Measurements from ENCODE around the gene NIPSNAP3A. TPM values are rescaled to one million over a fixed set of nuclear protein-coding genes. Genes with fewer than 3 reads are reported as not detected.
A peak's percentile ranks its signal among the peaks of the same experiment; 100 is the strongest.

The NIPSNAP3A gene
- total RNA-seq, 2 donors from 2014 or later: 8.3 to 20.6 TPM

DNA sequence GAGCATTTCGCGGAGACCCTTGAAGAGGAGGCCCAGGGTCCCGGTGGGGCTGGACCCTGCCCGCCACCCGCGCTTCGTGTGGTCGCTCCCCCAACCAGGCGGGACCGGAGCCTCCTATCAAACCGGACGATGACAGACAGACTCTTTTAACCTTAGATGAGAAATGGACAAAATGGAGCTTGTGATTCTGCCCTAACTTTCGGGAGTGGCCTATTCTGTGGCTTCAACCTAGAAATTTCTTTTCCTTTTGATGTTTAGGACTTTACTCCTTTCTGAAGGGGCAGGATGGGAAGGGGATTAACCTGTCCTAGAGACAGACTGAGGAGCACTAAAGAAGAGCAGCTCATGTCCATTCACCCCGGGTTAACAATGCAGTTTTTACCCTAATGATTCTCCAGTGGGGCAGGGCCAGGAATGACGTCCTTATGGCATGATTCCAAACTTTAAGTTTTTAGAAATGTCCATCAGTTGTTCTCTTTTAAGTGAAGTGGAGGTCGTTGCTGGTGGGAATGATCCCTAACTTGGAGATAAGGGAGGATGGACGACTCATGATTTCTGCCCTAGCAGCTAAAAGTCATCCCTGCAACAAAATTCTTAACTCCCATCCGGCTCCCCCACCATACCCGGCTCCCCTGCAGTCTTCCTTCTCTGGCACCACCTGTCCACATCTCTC lies 1.0 kb downstream of the NIPSNAP3A start:
- peaks cover 0 to 11% of the 10 kb centered on the region in 2 donors for H3K4me1 ChIP-seq
- DNase-seq (ENCODE audit: low spot score): no peak
- H3K27ac ChIP-seq: peak overlapping the region; percentile 94 to 96
- peaks cover 13% of the 10 kb centered on the region for H3K36me3 ChIP-seq
- no peaks in the 10 kb centered on the region for H3K27me3 ChIP-seq
- no peaks in the 10 kb centered on the region for H3K9me3 ChIP-seq
- H3K4me3 ChIP-seq: peak overlapping the region; percentile 80 to 93
- TF ChIP-seq, protein P1, sequence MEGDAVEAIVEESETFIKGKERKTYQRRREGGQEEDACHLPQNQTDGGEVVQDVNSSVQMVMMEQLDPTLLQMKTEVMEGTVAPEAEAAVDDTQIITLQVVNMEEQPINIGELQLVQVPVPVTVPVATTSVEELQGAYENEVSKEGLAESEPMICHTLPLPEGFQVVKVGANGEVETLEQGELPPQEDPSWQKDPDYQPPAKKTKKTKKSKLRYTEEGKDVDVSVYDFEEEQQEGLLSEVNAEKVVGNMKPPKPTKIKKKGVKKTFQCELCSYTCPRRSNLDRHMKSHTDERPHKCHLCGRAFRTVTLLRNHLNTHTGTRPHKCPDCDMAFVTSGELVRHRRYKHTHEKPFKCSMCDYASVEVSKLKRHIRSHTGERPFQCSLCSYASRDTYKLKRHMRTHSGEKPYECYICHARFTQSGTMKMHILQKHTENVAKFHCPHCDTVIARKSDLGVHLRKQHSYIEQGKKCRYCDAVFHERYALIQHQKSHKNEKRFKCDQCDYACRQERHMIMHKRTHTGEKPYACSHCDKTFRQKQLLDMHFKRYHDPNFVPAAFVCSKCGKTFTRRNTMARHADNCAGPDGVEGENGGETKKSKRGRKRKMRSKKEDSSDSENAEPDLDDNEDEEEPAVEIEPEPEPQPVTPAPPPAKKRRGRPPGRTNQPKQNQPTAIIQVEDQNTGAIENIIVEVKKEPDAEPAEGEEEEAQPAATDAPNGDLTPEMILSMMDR (IDR thresholded peaks at IDR 0.05): no peak

DNA sequence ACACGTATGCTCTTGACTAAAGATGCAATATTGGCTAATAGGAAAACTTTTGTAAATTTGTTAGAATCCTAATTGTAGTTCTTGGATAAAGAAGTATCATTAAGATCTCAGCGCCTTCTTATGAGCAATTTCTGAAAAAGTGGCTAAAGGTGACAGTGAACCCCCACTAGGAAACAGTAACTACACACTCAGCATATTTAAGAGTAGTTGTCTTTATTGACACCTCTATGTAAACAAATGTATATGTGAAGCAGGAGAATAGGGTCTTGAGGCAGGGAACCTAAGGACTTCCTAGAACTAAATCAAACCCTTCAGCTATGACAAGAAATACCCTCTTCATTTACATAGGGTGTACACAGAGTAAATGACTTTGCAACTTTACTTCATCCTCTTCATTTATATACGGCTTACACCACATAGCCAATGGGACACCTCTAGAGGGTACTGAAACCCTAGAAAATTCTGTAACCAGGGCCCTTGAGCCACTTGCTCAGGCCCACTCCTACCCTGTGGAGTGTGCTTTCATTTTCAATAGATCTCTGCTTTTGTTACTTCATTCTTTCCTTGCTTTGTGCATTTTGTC lies 2.8 kb downstream of the NIPSNAP3A start:
- no peaks in the 10 kb centered on the region for H3K27me3 ChIP-seq
- no peak for DNase-seq (ENCODE audit: low spot score)
- TF ChIP-seq, protein P1 (IDR thresholded peaks at IDR 0.05): no peak
- H3K9me3 ChIP-seq: no peaks in the 10 kb centered on the region
- H3K4me1 ChIP-seq: peaks cover 0 to 11% of the 10 kb centered on the region in 2 donors
- H3K36me3 ChIP-seq: peaks cover 13% of the 10 kb centered on the region
- no peak overlapping the region for H3K27ac ChIP-seq
- H3K4me3 ChIP-seq: no peak overlapping the region

- DNase-seq (ENCODE audit: low spot score): no peak
- peak overlapping the region; percentile 39 to 55 for H3K27ac ChIP-seq
- peaks cover 0 to 12% of the 10 kb centered on the region in 2 donors for H3K4me1 ChIP-seq
- TF ChIP-seq, protein P1 (IDR thresholded peaks at IDR 0.05): no peak
- H3K4me3 ChIP-seq: no peak overlapping the region
- H3K27me3 ChIP-seq: no peaks in the 10 kb centered on the region
- no peaks in the 10 kb centered on the region for H3K9me3 ChIP-seq
- no peaks in the 10 kb centered on the region for H3K36me3 ChIP-seq
Observed at GRCh38 chr9:104758974-104759373, 11.5 kb downstream of the NIPSNAP3A start.

DNA sequence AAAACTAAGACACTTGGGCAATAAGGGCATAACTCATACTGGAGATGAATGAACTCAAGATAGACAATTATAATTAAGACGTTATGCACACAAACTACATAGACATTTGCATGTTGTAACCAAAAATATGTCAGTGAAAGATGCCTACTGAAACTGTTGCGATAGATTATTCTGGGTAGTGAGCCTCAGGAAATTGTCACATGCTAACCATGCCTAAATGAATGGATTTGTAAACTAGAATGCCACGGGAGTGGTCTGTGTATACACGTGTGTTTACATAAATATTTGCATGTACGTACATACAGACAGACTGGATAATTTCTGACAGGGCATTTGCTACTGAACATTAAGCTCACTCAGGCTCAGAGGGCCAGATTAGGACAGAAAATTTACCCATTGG lies 17.7 kb downstream of the NIPSNAP3A start:
- Histone ChIP-seq H3K27me3 (no peaks in the 10 kb centered on the region), H3K27ac (no peak overlapping the region), H3K4me1 (peaks cover 0 to 23% of the 10 kb centered on the region in 2 donors), H3K9me3 (no peaks in the 10 kb centered on the region), H3K36me3 (no peaks in the 10 kb centered on the region), H3K4me3 (no peak overlapping the region)
- TF ChIP-seq, protein P1 (IDR thresholded peaks at IDR 0.05): no peak
- DNase-seq (ENCODE audit: low spot score): no peak

DNA sequence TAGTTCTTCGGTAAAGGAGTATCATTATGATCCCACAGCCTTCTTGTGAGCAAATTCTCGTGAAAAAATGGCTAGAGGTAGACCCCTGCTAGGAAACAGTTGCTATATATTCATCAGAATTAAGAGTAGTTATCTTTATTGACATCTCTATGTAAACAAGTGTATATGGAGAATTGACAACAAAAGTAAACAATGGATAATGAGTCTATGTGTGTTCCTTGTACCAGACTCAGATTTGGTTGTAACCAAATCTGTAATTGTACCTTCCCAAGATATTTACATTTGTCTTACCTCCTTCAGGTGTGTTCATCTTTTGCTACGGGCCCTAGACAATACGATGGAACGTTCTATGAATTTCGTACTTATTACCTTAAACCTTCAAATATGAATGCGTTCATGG lies 18.5 kb downstream of the NIPSNAP3A start:
- Histone ChIP-seq H3K27me3 (no peaks in the 10 kb centered on the region), H3K27ac (no peak overlapping the region), H3K36me3 (peaks cover 4% of the 10 kb centered on the region), H3K9me3 (no peaks in the 10 kb centered on the region), H3K4me3 (no peak overlapping the region), H3K4me1 (peaks cover 0 to 23% of the 10 kb centered on the region in 2 donors)
- TF ChIP-seq, protein P1 (IDR thresholded peaks at IDR 0.05): no peak
- no peak for DNase-seq (ENCODE audit: low spot score)
